GM18867 (cell line): ENCODE results near the gene C1orf198.

Experiments used
- ATAC-seq: cut with Tn5 transposase; IDR thresholded peaks from one replicate; pipeline ENCODE4 v1.9.1; 2021; ENCODE audit warnings: mild to moderate bottlenecking, moderate library complexity; ENCODE audit not compliant: unreplicated experiment

C1orf198 gene

GRCh38 chr1:230790026-230790425 lies 78.3 kb downstream of the C1orf198 start:
- no peak for ATAC-seq

- ATAC-seq = no peak
Observed at GRCh38 chr1:230788561-230789275, 79.6 kb downstream of the C1orf198 start.

GRCh38 chr1:230787471-230787870 lies 80.8 kb downstream of the C1orf198 start:
- no peak for ATAC-seq
